RWPE1 (cell line): ENCODE data around the gene S100PBP.

Experiments
- CTCF ChIA-PET: fragments of 350-600 bp; sonication (Branson Sonifier 250); formaldehyde crosslinking; extraction: SDS; loops from one replicate; lab custom pipeline; 2021; lab: Yijun Ruan, JAX
- POLR2A ChIA-PET: fragments of 400-600 bp; formaldehyde crosslinking; extraction: SDS; loops from one replicate; lab custom pipeline; 2020; ENCODE audit warnings: antibody characterized with exemption; ENCODE audit not compliant: low non-redundant PET; lab: Yijun Ruan, JAX
- DNase-seq: peaks from one replicate; pipeline ENCODE4 v3.0.0; 2012; ENCODE audit warnings: low spot score
- H3K27ac ChIP-seq: fragments of 450-650 bp; 2 replicates; pipeline ENCODE4 v1.5.1; 2017
- CTCF ChIP-seq: fragments of 450-650 bp; conservative IDR thresholded peaks from 2 replicates; pipeline ENCODE4 v1.5.1; 2017; ENCODE audit warnings: low read depth, mild to moderate bottlenecking

S100PBP gene

GRCh38 chr1:32774950-32775634 lies 42.4 kb upstream of the S100PBP start:
- no peak for TF ChIP-seq CTCF
- ChIA-PET CTCF (interaction anchor here (1.8 to 8.4 kb wide), 2 partner anchors 63 to 69 kb away, joined by 9 to 132 read pairs; no protein-coding TSS in a partner anchor), POLR2A (interaction anchor here (0.5 to 0.6 kb wide), 3 partner anchors 13 to 686 kb away, joined by 4 to 7 read pairs (median 5); no protein-coding TSS in a partner anchor)
- peak overlapping the region; percentile 100 for H3K27ac ChIP-seq
- no peak for DNase-seq

GRCh38 chr1:32775640-32776337 lies 41.7 kb upstream of the S100PBP start:
- TF ChIP-seq CTCF = no peak
- ChIA-PET CTCF (interaction anchor here (3.9 to 8.4 kb wide), 2 partner anchors 63 to 64 kb away, joined by 16 to 132 read pairs; no protein-coding TSS in a partner anchor), POLR2A (interaction anchor here (0.5 to 0.6 kb wide), 2 partner anchors 14 to 687 kb away, joined by 4 to 7 read pairs; no protein-coding TSS in a partner anchor)
- DNase-seq = no peak
- H3K27ac ChIP-seq = peak overlapping the region; percentile 100

- CTCF ChIA-PET = interaction anchor here (0.6 to 3.9 kb wide), 2 partner anchors 8 to 67 kb away, joined by 3 to 16 read pairs; no protein-coding TSS in a partner anchor
- TF ChIP-seq CTCF = no peak
- no peak for DNase-seq
- POLR2A ChIA-PET = no interaction called here
- peak overlapping the region; percentile 31 for H3K27ac ChIP-seq
These were observed 38.2 kb upstream of the S100PBP start for GRCh38 chr1:32779242-32779641.

GRCh38 chr1:32780005-32780404 lies 37.4 kb upstream of the S100PBP start:
- peak overlapping the region; percentile 50 for H3K27ac ChIP-seq
- ChIA-PET POLR2A (no interaction called here), CTCF (interaction anchor here (0.6 kb wide), 1 partner anchor 27 kb away, joined by 4 read pairs; no protein-coding TSS in a partner anchor)
- no peak for DNase-seq
- no peak for TF ChIP-seq CTCF

- ChIA-PET POLR2A (no interaction called here), CTCF (interaction anchor here (0.6 kb wide), 1 partner anchor 27 kb away, joined by 4 read pairs; no protein-coding TSS in a partner anchor)
- peak overlapping the region; percentile 50 for H3K27ac ChIP-seq
- DNase-seq = peak; percentile 48
- TF ChIP-seq CTCF = no peak
These were observed 36.7 kb upstream of the S100PBP start for GRCh38 chr1:32780628-32781234.

- no peak for DNase-seq
- TF ChIP-seq CTCF = no peak
- no peak overlapping the region for H3K27ac ChIP-seq
- ChIA-PET POLR2A (interaction anchor here (0.7 kb wide), 2 partner anchors 122 to 387 kb away, joined by 5 to 10 read pairs; no protein-coding TSS in a partner anchor), CTCF (no interaction called here)
These were observed 35.4 kb upstream of the S100PBP start for GRCh38 chr1:32782086-32782485.
